ENCODE measurements around the gene NTRK3. TPM values are rescaled to one million over a fixed set of nuclear protein-coding genes. Genes with fewer than 3 reads are reported as not detected.

The NTRK3 gene
- total and polyA plus RNA-seq, 3 donors from 2014 or later = 10.7 to 40.6 (median 24.6) TPM

- DNase-seq = no peak
- no peak for TF ChIP-seq CTCF (IDR thresholded peaks at IDR 0.05)
- no peak for TF ChIP-seq POLR2A (IDR thresholded peaks at IDR 0.05)
- Histone ChIP-seq H3K4me1 (no peaks in the 10 kb centered on the region), H3K36me3 (ENCODE audit: low read depth, missing control alignments) (no peaks in the 10 kb centered on the region), H3K27ac (no peak overlapping the region), H3K27me3 (no peaks in the 10 kb centered on the region), H3K9me3 (no peaks in the 10 kb centered on the region), H3K4me3 (no peak overlapping the region)
- WGBS, 2 donors = 34 to 57% methylated on average over 5 to 15 of the region's 15 CpGs
- intact Hi-C loops (cut with DNase I; ENCODE audit: low total_unique reads) = no loop called here
Observed at GRCh38 chr15:88284318-88284998, 27.9 kb upstream of the NTRK3 start.

GRCh38 chr15:88282614-88283013 is 26.1 kb upstream of the NTRK3 start:
- 28 to 53% methylated on average over 5 of the region's 5 CpGs for WGBS, 2 donors

GRCh38 chr15:88276821-88277410 is 20.4 kb upstream of the NTRK3 start:
- DNase-seq = no peak
- H3K4me1 ChIP-seq = no peaks in the 10 kb centered on the region
- 65 to 67% methylated on average over 16 of the region's 16 CpGs for WGBS, 2 donors
- TF ChIP-seq POLR2A (IDR thresholded peaks at IDR 0.05) = no peak
- no peak for TF ChIP-seq CTCF (IDR thresholded peaks at IDR 0.05)
- no peak overlapping the region for H3K4me3 ChIP-seq
- no peaks in the 10 kb centered on the region for H3K9me3 ChIP-seq
- no peaks in the 10 kb centered on the region for H3K27me3 ChIP-seq
- H3K27ac ChIP-seq = no peak overlapping the region
- H3K36me3 ChIP-seq (ENCODE audit: low read depth, missing control alignments) = no peaks in the 10 kb centered on the region
- intact Hi-C loops (cut with DNase I; ENCODE audit: low total_unique reads) = loop anchor here (10.0 kb wide), 1 partner anchor 1352 kb away; no protein-coding TSS in a partner anchor

More at GRCh38 chr15:88282614-88283013, 26.1 kb upstream of the NTRK3 start:
- no peaks in the 10 kb centered on the region for H3K27me3 ChIP-seq
- intact Hi-C loops (cut with DNase I; ENCODE audit: low total_unique reads) = no loop called here
- no peaks in the 10 kb centered on the region for H3K9me3 ChIP-seq
- no peak for TF ChIP-seq POLR2A (IDR thresholded peaks at IDR 0.05)
- no peak for TF ChIP-seq CTCF (IDR thresholded peaks at IDR 0.05)
- H3K4me3 ChIP-seq = no peak overlapping the region
- DNase-seq = no peak
- no peaks in the 10 kb centered on the region for H3K4me1 ChIP-seq
- no peak overlapping the region for H3K27ac ChIP-seq
- no peaks in the 10 kb centered on the region for H3K36me3 ChIP-seq (ENCODE audit: low read depth, missing control alignments)

GRCh38 chr15:88275804-88276203 is 19.3 kb upstream of the NTRK3 start:
- Histone ChIP-seq H3K27ac (no peak overlapping the region), H3K4me1 (no peaks in the 10 kb centered on the region), H3K36me3 (ENCODE audit: low read depth, missing control alignments) (no peaks in the 10 kb centered on the region), H3K9me3 (no peaks in the 10 kb centered on the region), H3K4me3 (no peak overlapping the region), H3K27me3 (no peaks in the 10 kb centered on the region)
- DNase-seq = no peak
- no peak for TF ChIP-seq CTCF (IDR thresholded peaks at IDR 0.05)
- no peak for TF ChIP-seq POLR2A (IDR thresholded peaks at IDR 0.05)
- WGBS, 2 donors = 40 to 66% methylated on average over 10 of the region's 10 CpGs
- intact Hi-C loops (cut with DNase I; ENCODE audit: low total_unique reads) = loop anchor here (10.0 kb wide), 1 partner anchor 1351 kb away; no protein-coding TSS in a partner anchor

All from testis (tissue), 3 donors.